Natural killer cell (primary cell): ENCODE data around the gene PRR36. TPM values are rescaled to one million over a fixed set of nuclear protein-coding genes. Genes with fewer than 3 reads are reported as not detected.

ENCODE experiments used
- ATAC-seq, 3 donors: fragments of 150-1000 bp in 2 of 3; fragments of 200-7000 bp in 1 of 3; cut with Tn5 transposase; 1 replicate in 1 of 3; 2 replicates in 2 of 3; pipeline ENCODE4 v1.10.0; 2021; ENCODE audit warnings: mild to moderate bottlenecking in 2 of 3, moderate library complexity in 2 of 3
- DNase-seq, 2 donors: peaks; one replicate each; pipeline versions ENCODE4 v3.0.0 to v3.0.0-alpha.2; 2013 to 2021; ENCODE audit warnings: mixed read lengths in 1 of 2
- H3K27ac ChIP-seq: one replicate; pipeline ENCODE4 v1.5.1; 2013; ENCODE audit warnings: mild to moderate bottlenecking, low read length
- H3K27me3 ChIP-seq: one replicate; pipeline ENCODE4 v1.6.1; 2013; ENCODE audit warnings: low read length; ENCODE audit not compliant: control insufficient read depth, insufficient read depth
- H3K36me3 ChIP-seq: one replicate; pipeline ENCODE4 v1.6.1; 2013; ENCODE audit warnings: low read length; ENCODE audit not compliant: control insufficient read depth, insufficient read depth
- H3K4me1 ChIP-seq: one replicate; pipeline ENCODE4 v1.6.1; 2013; ENCODE audit warnings: low read length; ENCODE audit not compliant: control insufficient read depth, insufficient read depth
- H3K4me3 ChIP-seq: one replicate; pipeline ENCODE4 v1.5.1; 2013; ENCODE audit warnings: low read length
- H3K9me3 ChIP-seq: one replicate; pipeline ENCODE4 v1.6.1; 2013; ENCODE audit warnings: low read length; ENCODE audit not compliant: control insufficient read depth, insufficient read depth
- H3K27ac Mint-ChIP-seq, 2 donors: one replicate each; pipeline ENCODE4 v1.8.0; 2022; ENCODE audit warnings: mild to moderate bottlenecking in 2 of 2, mixed read lengths in 2 of 2, moderate library complexity in 1 of 2
- H3K27me3 Mint-ChIP-seq, 2 donors: one replicate each; pipeline ENCODE4 v1.8.0; 2022; ENCODE audit warnings: low read depth in 2 of 2, mixed read lengths in 2 of 2
- H3K36me3 Mint-ChIP-seq: one replicate; pipeline ENCODE4 v1.8.0; 2022; ENCODE audit warnings: mixed read lengths
- H3K4me1 Mint-ChIP-seq, 2 donors: one replicate each; pipeline ENCODE4 v1.8.0; 2022; ENCODE audit warnings: mixed read lengths in 2 of 2
- H3K4me3 Mint-ChIP-seq: one replicate; pipeline ENCODE4 v1.8.0; 2022; ENCODE audit warnings: mild to moderate bottlenecking, moderate library complexity, mixed read lengths
- H3K9me3 Mint-ChIP-seq, 2 donors: one replicate each; pipeline ENCODE4 v1.8.0; 2022; ENCODE audit warnings: mixed read lengths in 2 of 2
- WGBS: methylation state at CpG from one replicate; pipeline ENCODE4 v1.1.7; 2013; ENCODE audit warnings: missing lambda C conversion rate; ENCODE audit not compliant: insufficient coverage; 5-methylcytosine and 5-hydroxymethylcytosine counted together
- intact Hi-C: fragments of 100-400 bp; cut with micrococcal nuclease; formaldehyde crosslinking; loops from one replicate; pipeline ENCODE4 v1.14.2; 2022
- total RNA-seq, 4 donors: library from RNA; stranded (reverse); fragments of 120-200 nt in 1 of 4; gene quantifications; one replicate each; pipeline versions ENCODE4 v1.2.3 to v1.2.4, GENCODE V29; 2013 to 2022
- TF ChIP-seq, protein P1 (sequence below): fragments of 200-600 bp; IDR thresholded peaks from one replicate; pipeline ENCODE4 v1.8.0; 2022; ENCODE audit warnings: antibody characterized with exemption

Gene PRR36
- total RNA-seq, 3 donors from 2014 or later (not counting 1 experiment from before 2014, with no cell fraction given): 0.11 to 0.13 (median 0.12) TPM

DNA sequence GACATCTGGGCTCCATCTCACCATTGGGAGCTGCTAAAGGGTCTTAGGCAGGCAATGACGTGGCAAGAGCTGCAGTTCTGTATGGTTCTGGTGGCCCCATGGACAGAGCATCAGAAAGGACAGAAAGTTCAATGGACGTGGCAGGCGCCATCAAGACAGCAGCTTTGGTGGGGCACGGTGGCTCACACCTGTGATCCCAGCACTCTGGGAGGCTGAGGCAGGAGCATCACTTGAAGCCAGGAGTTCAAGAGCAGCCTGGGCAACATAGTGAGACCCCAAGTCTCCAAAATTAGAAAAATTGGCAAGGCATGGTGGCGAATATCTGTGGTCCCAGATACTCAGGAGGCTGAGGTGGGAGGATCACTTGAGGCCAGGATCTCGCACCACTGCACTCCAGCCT, 34.7 kb downstream of the PRR36 start:
- no peaks in the 10 kb centered on the region for H3K9me3 Mint-ChIP-seq
- no peak for ATAC-seq
- peaks cover 0 to 4% of the 10 kb centered on the region in 2 donors for H3K4me1 Mint-ChIP-seq
- no peaks in the 10 kb centered on the region for H3K9me3 ChIP-seq
- H3K36me3 ChIP-seq: no peaks in the 10 kb centered on the region
- no peak for DNase-seq
- H3K27ac Mint-ChIP-seq: no peak overlapping the region
- no peaks in the 10 kb centered on the region for H3K4me1 ChIP-seq
- H3K4me3 Mint-ChIP-seq: no peak overlapping the region
- TF ChIP-seq, protein P1, sequence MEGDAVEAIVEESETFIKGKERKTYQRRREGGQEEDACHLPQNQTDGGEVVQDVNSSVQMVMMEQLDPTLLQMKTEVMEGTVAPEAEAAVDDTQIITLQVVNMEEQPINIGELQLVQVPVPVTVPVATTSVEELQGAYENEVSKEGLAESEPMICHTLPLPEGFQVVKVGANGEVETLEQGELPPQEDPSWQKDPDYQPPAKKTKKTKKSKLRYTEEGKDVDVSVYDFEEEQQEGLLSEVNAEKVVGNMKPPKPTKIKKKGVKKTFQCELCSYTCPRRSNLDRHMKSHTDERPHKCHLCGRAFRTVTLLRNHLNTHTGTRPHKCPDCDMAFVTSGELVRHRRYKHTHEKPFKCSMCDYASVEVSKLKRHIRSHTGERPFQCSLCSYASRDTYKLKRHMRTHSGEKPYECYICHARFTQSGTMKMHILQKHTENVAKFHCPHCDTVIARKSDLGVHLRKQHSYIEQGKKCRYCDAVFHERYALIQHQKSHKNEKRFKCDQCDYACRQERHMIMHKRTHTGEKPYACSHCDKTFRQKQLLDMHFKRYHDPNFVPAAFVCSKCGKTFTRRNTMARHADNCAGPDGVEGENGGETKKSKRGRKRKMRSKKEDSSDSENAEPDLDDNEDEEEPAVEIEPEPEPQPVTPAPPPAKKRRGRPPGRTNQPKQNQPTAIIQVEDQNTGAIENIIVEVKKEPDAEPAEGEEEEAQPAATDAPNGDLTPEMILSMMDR: no peak
- no peak overlapping the region for H3K27ac ChIP-seq
- intact Hi-C loops: no loop called here
- H3K4me3 ChIP-seq: no peak overlapping the region
- no peaks in the 10 kb centered on the region for H3K27me3 Mint-ChIP-seq
- H3K27me3 ChIP-seq: no peaks in the 10 kb centered on the region
- no peaks in the 10 kb centered on the region for H3K36me3 Mint-ChIP-seq
- 88% methylated on average over 5 of the region's 6 CpGs for WGBS

DNA sequence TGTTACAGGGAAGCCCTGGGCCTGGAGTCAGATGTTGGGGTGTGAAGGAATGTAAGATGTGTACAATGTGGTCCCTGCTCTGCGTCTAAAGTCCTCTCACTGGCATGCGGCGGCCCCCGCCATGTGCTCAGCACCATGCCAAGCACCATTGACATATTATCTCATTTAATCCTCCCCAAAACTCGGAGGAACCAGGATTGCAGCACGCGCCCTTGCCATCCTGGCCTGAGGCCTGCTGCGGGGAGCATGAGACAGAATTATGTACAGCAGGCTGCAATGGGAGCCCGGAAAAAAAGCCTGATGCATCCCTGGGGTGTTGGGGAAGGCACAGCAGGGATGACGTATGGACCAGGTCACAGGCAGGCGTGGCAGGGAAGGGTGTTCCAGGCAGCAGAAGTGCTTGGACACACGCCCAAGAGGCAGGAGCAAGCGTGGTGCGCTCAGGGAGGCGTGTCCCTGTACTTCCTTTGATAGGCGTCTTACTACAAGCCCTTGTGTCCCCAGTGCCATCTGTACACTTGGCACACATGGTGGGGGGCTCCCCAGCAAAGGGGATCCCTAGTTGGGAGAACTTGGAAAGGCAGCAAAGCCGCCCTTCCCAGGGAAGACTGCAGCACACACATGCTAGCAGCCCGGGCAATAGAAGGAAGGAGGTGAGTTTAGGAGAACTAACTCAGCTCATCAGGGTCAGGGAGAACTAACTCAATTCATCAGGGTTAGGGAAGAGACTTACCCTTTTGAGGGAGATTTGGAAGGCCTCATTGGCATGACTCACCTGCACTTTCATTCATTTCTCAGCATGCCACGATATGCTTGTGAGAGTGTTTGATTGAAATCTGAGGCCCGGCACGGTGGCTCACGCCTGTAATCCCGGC, 40.7 kb downstream of the PRR36 start:
- H3K36me3 ChIP-seq: no peaks in the 10 kb centered on the region
- WGBS: 91% methylated on average over 23 of the region's 23 CpGs
- H3K4me1 ChIP-seq: peaks cover 23% of the 10 kb centered on the region
- no peak overlapping the region for H3K27ac Mint-ChIP-seq
- no peak overlapping the region for H3K4me3 ChIP-seq
- no peaks in the 10 kb centered on the region for H3K9me3 Mint-ChIP-seq
- DNase-seq (no peak), ATAC-seq (no peak)
- H3K36me3 Mint-ChIP-seq: no peaks in the 10 kb centered on the region
- H3K9me3 ChIP-seq: no peaks in the 10 kb centered on the region
- H3K4me1 Mint-ChIP-seq: peaks cover 15 to 36% of the 10 kb centered on the region in 2 donors
- H3K27me3 ChIP-seq: no peaks in the 10 kb centered on the region
- intact Hi-C loops: no loop called here
- no peaks in the 10 kb centered on the region for H3K27me3 Mint-ChIP-seq
- TF ChIP-seq, protein P1: no peak
- no peak overlapping the region for H3K27ac ChIP-seq
- H3K4me3 Mint-ChIP-seq: peak overlapping the region; percentile 18

DNA sequence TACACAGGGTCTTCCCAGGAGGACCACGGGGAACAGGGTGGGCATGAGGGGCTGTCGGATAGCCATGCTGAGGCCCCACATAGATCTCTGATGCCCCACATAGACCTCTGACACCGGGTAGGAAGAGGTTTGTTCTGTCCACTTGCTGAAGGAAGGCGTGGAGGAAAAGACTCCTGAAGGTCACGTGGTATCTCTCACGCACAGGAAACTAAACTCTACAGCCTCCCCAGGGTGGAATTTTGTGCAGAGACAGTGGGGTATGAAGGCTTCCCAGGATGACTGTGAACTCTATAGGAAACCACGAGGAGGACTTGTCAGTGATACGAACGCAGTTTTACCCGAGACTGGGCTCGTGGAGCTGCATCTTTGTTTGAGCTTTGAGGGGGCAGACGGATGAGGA, 41.4 kb downstream of the PRR36 start:
- H3K9me3 Mint-ChIP-seq: no peaks in the 10 kb centered on the region
- H3K27me3 Mint-ChIP-seq: no peaks in the 10 kb centered on the region
- Histone ChIP-seq H3K36me3 (no peaks in the 10 kb centered on the region), H3K27me3 (no peaks in the 10 kb centered on the region), H3K27ac (no peak overlapping the region), H3K9me3 (no peaks in the 10 kb centered on the region), H3K4me3 (no peak overlapping the region), H3K4me1 (peaks cover 23% of the 10 kb centered on the region)
- H3K4me3 Mint-ChIP-seq: peak overlapping the region; percentile 18
- 84% methylated on average over 12 of the region's 12 CpGs for WGBS
- intact Hi-C loops: no loop called here
- DNase-seq: no peak
- no peak overlapping the region for H3K27ac Mint-ChIP-seq
- TF ChIP-seq, protein P1: no peak
- no peak for ATAC-seq
- peaks cover 15 to 36% of the 10 kb centered on the region in 2 donors for H3K4me1 Mint-ChIP-seq
- H3K36me3 Mint-ChIP-seq: no peaks in the 10 kb centered on the region
